GM18502 (cell line): ENCODE results near the gene DUSP15.
"Not testable (repeated sequence)": the region's sequence is repeated elsewhere in the genome, so short reads cannot be mapped to it uniquely, and the experiment has no call there.

ENCODE experiments used
- ATAC-seq: cut with Tn5 transposase; IDR thresholded peaks from one replicate; pipeline ENCODE4 v1.9.1; 2021; ENCODE audit warnings: mild to moderate bottlenecking; ENCODE audit not compliant: unreplicated experiment, poor library complexity

DUSP15 gene

GRCh38 chr20:31842471-31843157 is 27.7 kb downstream of the DUSP15 start:
- no peak for ATAC-seq

GRCh38 chr20:31841928-31842327 is 28.4 kb downstream of the DUSP15 start:
- ATAC-seq, result no peak

- no peak for ATAC-seq
These were observed 29.2 kb downstream of the DUSP15 start for GRCh38 chr20:31840906-31841816.

- ATAC-seq, result no peak
These were observed 30.4 kb downstream of the DUSP15 start for GRCh38 chr20:31839782-31840487.

GRCh38 chr20:31838646-31839292 is 31.6 kb downstream of the DUSP15 start:
- ATAC-seq, result no peak

GRCh38 chr20:31837896-31838397 is 32.4 kb downstream of the DUSP15 start:
- no peak for ATAC-seq

GRCh38 chr20:31836853-31837608 is 33.3 kb downstream of the DUSP15 start:
- ATAC-seq, result no peak

GRCh38 chr20:31835977-31836852 is 34.1 kb downstream of the DUSP15 start:
- peak; percentile 73 for ATAC-seq

GRCh38 chr20:31835554-31835953 is 34.8 kb downstream of the DUSP15 start:
- peak; percentile 17 for ATAC-seq

- ATAC-seq, result no peak
These were observed 36.3 kb downstream of the DUSP15 start for GRCh38 chr20:31833931-31834521.

- ATAC-seq, result no peak
These were observed 37.0 kb downstream of the DUSP15 start for GRCh38 chr20:31833130-31833930.

- ATAC-seq, result no peak
These were observed 38.5 kb downstream of the DUSP15 start for GRCh38 chr20:31831771-31832306.

GRCh38 chr20:31831211-31831610 is 39.1 kb downstream of the DUSP15 start:
- no peak for ATAC-seq

GRCh38 chr20:31830406-31830981 is 39.8 kb downstream of the DUSP15 start:
- ATAC-seq, result no peak

GRCh38 chr20:31829731-31830130 is 40.6 kb downstream of the DUSP15 start:
- ATAC-seq, result no peak

GRCh38 chr20:31828016-31828415 is 42.3 kb downstream of the DUSP15 start:
- ATAC-seq, result not testable (repeated sequence)

- no peak for ATAC-seq
These were observed 43.3 kb downstream of the DUSP15 start for GRCh38 chr20:31827059-31827458.
